Stimulated activated CD8-positive, alpha-beta memory T cell treated with anti-CD3 and anti-CD28 coated beads, Interleukin-2, amount 100 ng/mL, for 1 hour (primary cell): ENCODE data around the gene ACADSB.

Source experiments
- DNase-seq, 2 donors: peaks; one replicate each; pipeline ENCODE4 v3.0.0-alpha.2; 2020; ENCODE audit warnings: low read depth in 2 of 2

ACADSB gene

DNA sequence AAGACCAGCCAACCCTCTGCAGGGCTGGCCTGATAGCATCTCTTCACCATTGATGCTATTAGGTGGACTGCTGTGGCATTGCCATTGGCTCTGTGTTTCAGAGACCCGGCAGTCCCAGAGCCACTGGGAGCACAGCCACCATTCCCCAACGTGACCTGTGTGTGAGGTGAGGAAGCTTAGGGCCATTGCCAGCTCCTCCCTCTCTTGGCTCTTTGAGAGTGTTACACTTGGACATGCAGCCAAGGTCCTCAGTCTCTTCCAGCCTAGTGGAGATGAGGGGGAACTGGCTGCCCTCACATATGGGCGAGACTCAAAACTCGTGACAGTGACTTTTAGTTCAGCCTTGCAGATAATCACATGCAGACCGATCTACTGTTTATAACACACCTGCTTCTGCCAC lies 87.6 kb downstream of the ACADSB start:
- no peak for DNase-seq

DNA sequence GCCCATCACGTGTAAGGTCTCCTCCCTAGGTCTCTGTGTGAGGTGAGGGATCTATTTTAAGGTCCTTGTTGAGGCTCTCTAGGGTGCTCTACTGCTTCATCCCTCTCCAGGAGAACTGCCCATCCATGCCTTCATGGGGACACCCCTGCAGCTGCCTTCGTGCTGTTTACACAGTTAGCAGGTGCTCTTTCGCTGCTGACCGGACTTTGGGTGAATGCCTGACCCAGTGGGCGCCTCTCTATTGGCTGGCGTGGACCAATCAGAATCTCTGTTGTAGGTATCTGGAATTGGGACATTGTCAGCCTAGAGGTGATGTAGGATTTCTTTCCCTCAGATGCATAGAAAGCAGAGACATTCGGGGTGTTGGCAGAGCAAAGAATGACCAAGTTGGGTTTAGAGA lies 88.2 kb downstream of the ACADSB start:
- no peak for DNase-seq

DNA sequence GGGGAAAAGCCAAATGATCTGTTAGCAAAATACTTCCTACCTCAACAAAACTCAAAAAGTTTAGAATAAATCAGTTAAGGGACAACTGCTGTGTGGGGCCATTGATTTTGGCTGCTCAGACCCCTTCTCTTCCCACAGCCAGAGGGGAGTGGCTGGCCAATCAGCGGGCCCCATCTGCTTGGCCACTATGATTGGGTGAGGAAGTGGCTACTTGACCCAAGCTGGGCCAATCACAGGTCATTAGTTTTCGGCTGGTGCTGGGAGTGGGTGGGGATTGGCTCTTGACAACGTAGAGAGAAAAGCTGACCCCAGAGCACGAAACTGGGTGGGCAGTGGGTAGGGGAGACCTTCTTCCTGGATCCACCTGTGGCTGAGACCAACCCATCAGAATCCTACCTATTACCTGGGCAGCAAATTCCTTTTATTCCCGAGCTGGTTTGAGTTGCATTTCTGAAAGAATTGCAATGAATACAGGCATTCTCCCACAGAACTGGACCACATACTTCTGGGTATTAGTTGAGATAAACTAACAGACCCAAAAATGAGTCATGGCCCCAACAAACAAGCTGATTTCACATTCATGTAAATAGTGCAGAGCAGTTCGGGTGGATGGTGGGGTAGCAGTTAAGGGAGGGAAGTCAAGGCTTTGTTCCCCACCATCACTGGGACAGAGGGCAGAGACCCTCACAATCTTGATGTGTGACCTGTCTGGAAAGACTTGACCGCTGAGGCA lies 91.4 kb downstream of the ACADSB start:
- DNase-seq, result no peak

DNA sequence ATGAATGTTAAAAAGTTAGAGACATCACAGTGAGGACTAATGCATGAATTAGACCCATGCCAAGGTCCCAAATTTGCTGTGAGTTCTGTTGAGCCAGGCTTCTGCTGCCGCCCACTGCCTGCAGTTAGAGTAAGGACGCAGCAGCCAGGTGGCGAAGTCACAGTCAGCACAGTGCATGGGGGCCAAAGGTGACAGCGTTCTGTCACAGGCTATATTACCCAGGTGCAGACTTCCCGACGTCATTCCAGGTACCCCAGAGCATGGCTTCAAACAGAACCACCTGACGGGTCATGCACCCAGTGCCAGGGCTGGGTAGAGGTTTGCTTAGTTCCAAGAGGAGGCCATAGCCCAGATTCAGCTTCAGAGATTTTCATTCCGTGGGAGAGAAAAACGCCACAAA lies 93.1 kb downstream of the ACADSB start:
- DNase-seq, result no peak

DNA sequence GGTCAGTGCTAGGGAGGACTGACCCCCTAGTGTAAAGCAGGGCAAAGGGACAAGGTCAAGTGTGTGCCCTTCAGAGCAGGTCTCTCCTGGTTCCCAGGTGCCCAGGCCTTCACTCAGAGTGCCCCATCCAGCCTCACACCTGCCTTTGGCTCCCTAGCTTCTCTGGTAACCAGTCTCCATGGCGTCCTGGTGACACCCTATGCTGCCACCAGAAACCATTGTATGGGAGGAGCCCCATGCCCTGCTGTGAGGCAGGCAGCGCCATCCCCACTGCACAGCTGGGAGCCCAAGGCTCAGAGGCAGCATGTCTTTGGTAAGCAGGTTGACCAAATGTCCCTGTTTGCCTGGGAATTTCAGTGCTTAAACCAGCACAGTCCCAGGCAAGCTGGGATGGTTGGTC lies 93.9 kb downstream of the ACADSB start:
- DNase-seq, result no peak

DNA sequence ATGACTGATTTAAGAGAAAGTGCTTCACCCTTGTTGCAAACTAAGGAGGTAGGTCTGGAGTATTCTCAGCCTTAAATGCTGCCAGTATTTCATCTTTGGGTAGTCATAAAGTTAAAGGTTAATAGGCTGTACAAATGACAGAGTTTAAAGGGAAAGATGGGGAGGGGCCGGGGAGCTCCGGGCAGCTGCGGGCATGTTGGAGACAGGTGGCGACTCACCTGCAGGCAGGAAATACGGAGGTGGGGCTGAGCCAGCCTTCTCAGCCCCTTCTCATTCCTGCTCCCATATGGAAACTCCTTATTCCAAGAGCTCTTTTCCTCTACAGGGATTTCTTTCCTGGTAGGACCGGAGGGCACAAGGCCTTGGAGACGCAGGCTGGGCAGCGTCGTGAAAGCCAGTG lies 95.1 kb downstream of the ACADSB start:
- no peak for DNase-seq
